DOHH2 (cell line): ENCODE data around the gene AKAP13.
"Not testable (repeated sequence)": the region's sequence is repeated elsewhere in the genome, so short reads cannot be mapped to it uniquely, and the experiment has no call there.

Experiments used
- H3F3A ChIP-seq: fragments of 200-600 bp; sonication (generic), shearing (Covaris generic); 2 replicates; pipeline ENCODE4 v1.6.0; 2016; ENCODE audit warnings: antibody characterized with exemption, mild to moderate bottlenecking; ENCODE audit not compliant: control insufficient read depth, insufficient read depth
- H3K27ac ChIP-seq: fragments of 200-600 bp; sonication (generic); 2 replicates; pipeline ENCODE4 v1.5.1; 2014; ENCODE audit warnings: low read depth, mild to moderate bottlenecking, low read length, moderate library complexity
- H3K27me3 ChIP-seq: fragments of 200-600 bp; sonication (generic); 2 replicates; pipeline ENCODE4 v1.6.1; 2014; ENCODE audit warnings: mild to moderate bottlenecking, low read length, mixed read lengths; ENCODE audit not compliant: control insufficient read depth
- H3K36me3 ChIP-seq: fragments of 200-600 bp; sonication (generic); 2 replicates; pipeline ENCODE4 v1.6.1; 2014; ENCODE audit warnings: mild to moderate bottlenecking, low read length, moderate library complexity, mixed read lengths; ENCODE audit not compliant: control insufficient read depth
- H3K4me1 ChIP-seq: fragments of 200-600 bp; sonication (generic); 2 replicates; pipeline ENCODE4 v1.6.1; 2014; ENCODE audit warnings: mild to moderate bottlenecking, low read length, mixed read lengths; ENCODE audit not compliant: control insufficient read depth
- H3K4me2 ChIP-seq: fragments of 200-600 bp; sonication (generic); 2 replicates; pipeline ENCODE4 v1.6.0; 2014; ENCODE audit warnings: mild to moderate bottlenecking, low read length, moderate library complexity
- H3K4me3 ChIP-seq: fragments of 200-600 bp; sonication (generic); 2 replicates; pipeline ENCODE4 v1.5.1; 2014; ENCODE audit warnings: mild to moderate bottlenecking, low read length, mixed read lengths
- H3K79me2 ChIP-seq: fragments of 200-600 bp; sonication (generic); 2 replicates; pipeline ENCODE4 v1.6.1; 2014; ENCODE audit warnings: mild to moderate bottlenecking, low read length, mixed read lengths; ENCODE audit not compliant: control insufficient read depth
- H3K9me2 ChIP-seq: fragments of 200-600 bp; sonication (generic); replicated peaks from 2 replicates; pipeline ENCODE4 v1.6.1; 2014; ENCODE audit warnings: mild to moderate bottlenecking, low read length, mixed read lengths; ENCODE audit not compliant: control insufficient read depth
- H3K9me3 ChIP-seq: fragments of 200-600 bp; sonication (generic); 2 replicates; pipeline ENCODE4 v1.6.1; 2014; ENCODE audit warnings: antibody characterized with exemption, low read length, mixed read lengths; ENCODE audit not compliant: control insufficient read depth, insufficient read depth
- H4K20me1 ChIP-seq: fragments of 200-600 bp; sonication (generic); 2 replicates; pipeline ENCODE4 v1.6.0; 2014; ENCODE audit warnings: low read depth, mild to moderate bottlenecking, antibody characterized with exemption, low read length, moderate library complexity; ENCODE audit not compliant: control insufficient read depth, insufficient read depth
- CTCF ChIP-seq: fragments of 200-600 bp; sonication (generic); IDR thresholded peaks from one replicate; pipeline ENCODE4 v1.5.1; 2014; ENCODE audit warnings: antibody characterized with exemption, mild to moderate bottlenecking, low read depth, low read length; ENCODE audit not compliant: poor library complexity, severe bottlenecking
- EZH2phosphoT487 ChIP-seq: fragments of 200-600 bp; sonication (generic); IDR thresholded peaks from 2 replicates; pipeline ENCODE4 v1.6.1; 2017; ENCODE audit warnings: borderline replicate concordance, mild to moderate bottlenecking, antibody characterized with exemption, low read length, moderate library complexity, mixed read lengths

AKAP13 gene

GRCh38 chr15:85530079-85530478, 149.7 kb downstream of the AKAP13 start:
- H3K79me2 ChIP-seq = peaks cover 28% of the 10 kb centered on the region
- H3K4me3 ChIP-seq = no peak overlapping the region
- H3K4me1 ChIP-seq = peaks cover 76% of the 10 kb centered on the region
- H3F3A ChIP-seq = peaks cover 20% of the 10 kb centered on the region
- no peaks in the 10 kb centered on the region for H3K9me3 ChIP-seq
- no peak overlapping the region for H3K4me2 ChIP-seq
- no peak overlapping the region for H3K27ac ChIP-seq
- H4K20me1 ChIP-seq = no peaks in the 10 kb centered on the region
- no peaks in the 10 kb centered on the region for H3K9me2 ChIP-seq
- TF ChIP-seq CTCF (no peak), EZH2phosphoT487 (no peak)
- peaks cover 33% of the 10 kb centered on the region for H3K36me3 ChIP-seq
- no peaks in the 10 kb centered on the region for H3K27me3 ChIP-seq

GRCh38 chr15:85531083-85531482, 150.7 kb downstream of the AKAP13 start:
- no peaks in the 10 kb centered on the region for H3K27me3 ChIP-seq
- no peak overlapping the region for H3K4me2 ChIP-seq
- H4K20me1 ChIP-seq = no peaks in the 10 kb centered on the region
- peaks cover 38% of the 10 kb centered on the region for H3K36me3 ChIP-seq
- no peak overlapping the region for H3K4me3 ChIP-seq
- no peaks in the 10 kb centered on the region for H3K9me3 ChIP-seq
- peaks cover 26% of the 10 kb centered on the region for H3F3A ChIP-seq
- H3K79me2 ChIP-seq = peaks cover 30% of the 10 kb centered on the region
- TF ChIP-seq EZH2phosphoT487 (no peak), CTCF (no peak)
- H3K27ac ChIP-seq = no peak overlapping the region
- no peaks in the 10 kb centered on the region for H3K9me2 ChIP-seq
- H3K4me1 ChIP-seq = peaks cover 76% of the 10 kb centered on the region

- no peaks in the 10 kb centered on the region for H3K9me3 ChIP-seq
- no peaks in the 10 kb centered on the region for H3K9me2 ChIP-seq
- H3F3A ChIP-seq = peaks cover 30% of the 10 kb centered on the region
- H3K4me2 ChIP-seq = no peak overlapping the region
- peaks cover 74% of the 10 kb centered on the region for H3K4me1 ChIP-seq
- H3K27me3 ChIP-seq = no peaks in the 10 kb centered on the region
- no peak overlapping the region for H3K27ac ChIP-seq
- H3K4me3 ChIP-seq = no peak overlapping the region
- H3K36me3 ChIP-seq = peaks cover 37% of the 10 kb centered on the region
- H3K79me2 ChIP-seq = peaks cover 34% of the 10 kb centered on the region
- no peaks in the 10 kb centered on the region for H4K20me1 ChIP-seq
- TF ChIP-seq CTCF (no peak), EZH2phosphoT487 (no peak)
Observed at GRCh38 chr15:85532689-85533088, 152.3 kb downstream of the AKAP13 start.

- TF ChIP-seq CTCF = no peak
- TF ChIP-seq EZH2phosphoT487 = no peak
- Histone ChIP-seq H3K27me3 (no peaks in the 10 kb centered on the region), H3K79me2 (peaks cover 40% of the 10 kb centered on the region), H3K4me1 (peaks cover 76% of the 10 kb centered on the region), H3F3A (peaks cover 30% of the 10 kb centered on the region), H4K20me1 (no peaks in the 10 kb centered on the region), H3K36me3 (peaks cover 37% of the 10 kb centered on the region), H3K9me2 (no peaks in the 10 kb centered on the region), H3K4me3 (peak overlapping the region; percentile 10), H3K4me2 (peak overlapping the region; percentile 59), H3K9me3 (no peaks in the 10 kb centered on the region), H3K27ac (peak overlapping the region; percentile 63)
Observed at GRCh38 chr15:85534031-85534430, 153.6 kb downstream of the AKAP13 start.

- H3K9me3 ChIP-seq, H3K27me3 ChIP-seq, H4K20me1 ChIP-seq, H3K9me2 ChIP-seq: not testable (repeated sequence)
- Histone ChIP-seq H3K79me2 (peaks cover 49% of the 10 kb centered on the region), H3K27ac (peak overlapping the region; percentile 63), H3F3A (peaks cover 30% of the 10 kb centered on the region), H3K4me1 (peaks cover 93% of the 10 kb centered on the region), H3K36me3 (peaks cover 28% of the 10 kb centered on the region), H3K4me3 (peak overlapping the region; percentile 49), H3K4me2 (peak overlapping the region; percentile 59)
Observed at GRCh38 chr15:85535533-85536330, 155.3 kb downstream of the AKAP13 start.
